NCI-H524 (cell line): ENCODE results near the gene MBD3.

Experiments
- DNase-seq, 2 experiments: peaks; one replicate each; lab custom pipeline; 2025; lab: John Stamatoyannopoulos, UW

MBD3 gene

DNA sequence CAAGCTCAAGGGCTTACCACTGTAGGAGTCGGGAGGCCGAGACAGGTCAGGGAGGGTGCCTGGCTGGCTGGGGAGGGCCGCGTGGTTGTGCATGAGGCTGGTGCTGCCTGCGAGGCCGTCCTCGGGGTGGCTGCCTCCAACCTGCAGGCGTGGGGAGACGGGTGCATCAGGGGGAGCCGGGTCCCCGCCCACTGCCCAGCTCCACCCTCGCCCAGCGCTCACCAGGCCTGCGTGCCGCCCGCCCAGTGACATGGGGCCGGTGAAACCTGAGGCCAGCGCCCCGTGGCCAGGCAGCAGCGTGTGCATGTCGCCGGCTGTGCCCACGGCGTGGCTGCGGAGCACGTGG lies 26.4 kb upstream of the MBD3 start:
- DNase-seq, result no peak

DNA sequence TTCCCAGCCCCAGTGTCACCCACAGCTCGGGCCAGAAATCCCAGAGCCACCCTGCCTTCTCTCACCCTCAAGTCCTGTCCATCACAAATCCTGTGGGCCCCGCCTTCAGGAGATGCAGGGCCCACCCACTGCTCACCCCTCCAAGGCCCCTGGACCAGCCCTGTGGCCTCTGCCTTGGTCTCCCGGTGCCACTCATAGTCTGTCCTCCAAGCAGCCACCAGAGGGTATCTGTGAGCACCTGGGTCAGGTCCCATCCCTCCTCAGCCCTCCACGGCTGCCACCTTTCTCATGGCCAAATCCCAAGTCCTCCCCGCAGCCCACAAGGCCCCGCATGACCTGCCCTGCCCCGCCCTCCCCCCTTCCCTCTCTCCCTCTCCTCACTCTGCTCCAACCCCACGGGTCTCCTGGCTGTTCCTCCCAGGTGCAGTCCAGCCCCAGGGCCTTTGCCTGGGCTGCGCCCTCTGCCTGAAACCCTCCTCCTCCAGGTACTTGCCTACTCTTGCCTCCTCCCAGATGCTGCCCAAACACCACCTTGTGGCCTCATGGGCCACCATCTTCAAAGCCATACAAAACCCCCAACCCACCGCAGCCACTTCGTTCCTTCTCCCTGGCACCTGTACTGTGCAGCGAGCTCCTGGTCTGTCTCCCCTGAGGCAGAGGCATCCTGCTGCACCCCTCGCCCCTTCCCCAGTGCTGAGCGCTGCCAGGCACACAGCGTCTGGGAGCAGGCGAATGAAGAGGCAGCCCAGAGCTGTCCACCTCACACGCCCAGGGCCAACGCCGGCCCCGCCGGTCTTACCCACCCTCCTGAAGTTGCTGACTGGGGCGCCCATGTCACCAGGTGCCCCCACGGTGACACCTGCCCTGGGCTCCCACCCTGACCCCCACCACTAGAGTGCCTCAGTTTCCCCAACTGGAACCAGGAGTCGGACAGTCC lies 25.8 kb upstream of the MBD3 start:
- DNase-seq, result peak in 1 of 2 experiments; percentile 47

DNA sequence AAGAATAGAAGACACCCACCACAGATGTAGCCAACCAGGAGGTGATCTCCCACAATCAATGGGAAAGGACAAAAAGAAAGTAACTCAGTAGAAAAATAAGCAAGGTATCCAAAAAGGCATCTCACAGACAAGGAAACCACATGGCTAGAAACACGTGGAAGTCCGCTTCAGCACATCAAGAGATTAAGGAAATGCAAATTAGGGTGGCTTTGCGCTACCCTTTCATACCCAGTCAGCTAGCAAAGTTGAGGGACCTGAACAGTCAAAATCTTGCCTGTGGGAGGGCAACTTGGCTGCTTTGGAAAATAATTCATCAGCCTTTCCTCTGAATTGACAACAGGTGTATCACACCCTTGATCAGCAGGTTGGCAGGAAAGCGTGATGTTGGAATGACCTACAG lies 24.2 kb upstream of the MBD3 start:
- DNase-seq, result no peak

DNA sequence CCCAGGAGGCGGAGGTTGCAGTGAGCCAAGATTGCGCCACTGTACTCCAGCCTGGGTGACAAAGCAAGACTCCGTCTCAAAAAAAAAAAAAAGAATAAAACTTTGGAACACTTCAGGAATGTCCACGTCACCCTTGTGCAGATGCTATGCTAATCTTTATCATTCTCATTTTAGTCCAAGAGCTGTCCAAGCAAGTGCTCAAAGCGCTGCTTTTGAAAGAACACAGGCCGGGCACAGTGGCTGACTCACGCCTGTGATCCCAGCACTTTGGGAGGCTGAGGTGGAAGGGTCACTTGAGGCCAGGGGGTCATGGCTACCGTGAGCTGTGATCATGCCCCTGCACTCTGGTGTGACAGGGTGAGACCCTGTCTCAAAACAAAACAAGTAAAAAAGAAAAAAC lies 23.7 kb upstream of the MBD3 start:
- DNase-seq, result no peak

DNA sequence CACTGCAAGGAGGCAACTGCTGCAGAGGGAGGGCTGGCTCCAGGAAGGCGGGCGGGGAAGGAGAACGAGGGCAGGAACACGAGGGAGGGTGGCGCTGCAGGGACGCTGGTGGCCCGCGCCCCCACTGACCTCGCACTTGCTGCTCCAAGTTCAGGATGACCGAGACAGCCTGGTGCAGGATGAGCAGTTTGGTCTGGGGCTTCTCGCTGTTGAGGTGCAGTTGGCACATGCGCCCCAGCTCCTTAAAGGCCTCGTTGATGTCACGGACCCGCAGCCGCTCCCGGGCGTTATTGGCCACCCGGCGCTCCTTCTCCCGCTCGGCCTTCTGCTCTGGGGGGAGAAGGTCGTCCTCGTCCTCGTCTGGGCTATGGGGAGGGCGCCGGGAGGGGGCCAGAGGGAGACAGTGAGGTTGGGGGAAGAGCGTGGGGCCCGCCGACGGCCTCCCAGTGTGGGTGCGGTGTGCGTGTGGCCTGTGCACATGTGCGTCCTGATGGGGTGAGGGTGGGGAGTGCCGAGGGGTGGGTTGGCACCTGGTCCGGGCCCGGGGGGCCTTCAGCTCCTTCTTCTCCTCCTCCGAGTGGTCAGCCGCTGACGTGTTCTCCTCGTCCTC lies 22.6 kb upstream of the MBD3 start:
- DNase-seq, result no peak

DNA sequence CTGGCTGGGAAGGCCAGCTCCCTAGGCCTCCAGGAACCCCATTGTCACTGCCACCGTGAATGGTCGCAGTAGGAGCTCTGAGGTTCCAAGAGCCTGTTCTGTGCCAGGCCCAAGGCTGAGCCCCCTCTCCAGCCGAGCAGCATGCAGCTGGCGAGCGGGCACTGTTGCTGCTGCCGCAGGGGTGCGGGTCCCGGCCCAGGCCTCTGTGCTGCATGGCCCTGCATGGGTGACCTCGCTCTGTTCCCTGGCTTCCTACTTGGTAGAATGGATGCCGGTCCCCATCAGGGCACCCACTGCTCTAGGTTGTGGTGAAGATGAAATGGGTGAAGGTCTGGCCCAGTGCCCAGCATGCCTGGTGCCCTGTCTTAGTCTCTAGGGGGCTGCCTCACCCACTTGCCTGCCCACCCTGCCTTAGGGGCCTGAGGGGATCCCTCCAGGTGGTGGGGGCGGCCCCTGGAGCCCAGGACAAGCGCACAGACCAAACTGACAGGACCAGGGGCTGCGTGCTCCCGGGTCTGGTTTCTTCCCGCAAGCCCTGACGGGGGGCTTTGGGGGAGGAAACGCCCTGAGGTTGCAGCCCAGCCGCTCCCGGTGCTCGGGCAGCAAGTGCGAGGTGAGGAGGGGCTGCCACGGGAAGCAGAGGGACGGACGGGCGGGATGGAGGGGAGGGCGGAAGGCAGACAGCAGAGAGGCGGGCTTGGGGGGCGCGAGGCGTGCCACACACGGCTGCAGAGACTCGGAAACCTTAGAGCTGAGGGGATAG lies 21.3 kb upstream of the MBD3 start:
- DNase-seq, result no peak

DNA sequence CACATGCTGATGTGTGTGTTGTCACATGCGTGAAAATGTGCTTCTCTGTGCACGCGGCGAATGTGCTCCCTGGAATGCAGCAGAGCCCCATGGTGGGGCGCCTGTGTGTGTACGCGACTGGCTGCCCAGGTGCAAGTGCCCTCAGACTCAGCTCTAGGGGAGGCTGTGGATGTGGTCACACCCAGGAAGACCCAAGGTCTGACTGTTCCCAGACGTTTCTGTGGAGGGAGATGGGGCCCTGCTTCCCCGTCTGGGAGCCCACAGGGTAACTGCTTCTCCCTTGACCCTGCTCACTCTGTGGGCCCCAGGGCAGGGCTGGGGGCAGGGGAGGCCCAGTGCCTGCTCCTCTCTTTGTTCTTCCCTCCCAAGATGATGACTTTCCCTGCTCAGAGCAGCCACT lies 20.5 kb upstream of the MBD3 start:
- no peak for DNase-seq

DNA sequence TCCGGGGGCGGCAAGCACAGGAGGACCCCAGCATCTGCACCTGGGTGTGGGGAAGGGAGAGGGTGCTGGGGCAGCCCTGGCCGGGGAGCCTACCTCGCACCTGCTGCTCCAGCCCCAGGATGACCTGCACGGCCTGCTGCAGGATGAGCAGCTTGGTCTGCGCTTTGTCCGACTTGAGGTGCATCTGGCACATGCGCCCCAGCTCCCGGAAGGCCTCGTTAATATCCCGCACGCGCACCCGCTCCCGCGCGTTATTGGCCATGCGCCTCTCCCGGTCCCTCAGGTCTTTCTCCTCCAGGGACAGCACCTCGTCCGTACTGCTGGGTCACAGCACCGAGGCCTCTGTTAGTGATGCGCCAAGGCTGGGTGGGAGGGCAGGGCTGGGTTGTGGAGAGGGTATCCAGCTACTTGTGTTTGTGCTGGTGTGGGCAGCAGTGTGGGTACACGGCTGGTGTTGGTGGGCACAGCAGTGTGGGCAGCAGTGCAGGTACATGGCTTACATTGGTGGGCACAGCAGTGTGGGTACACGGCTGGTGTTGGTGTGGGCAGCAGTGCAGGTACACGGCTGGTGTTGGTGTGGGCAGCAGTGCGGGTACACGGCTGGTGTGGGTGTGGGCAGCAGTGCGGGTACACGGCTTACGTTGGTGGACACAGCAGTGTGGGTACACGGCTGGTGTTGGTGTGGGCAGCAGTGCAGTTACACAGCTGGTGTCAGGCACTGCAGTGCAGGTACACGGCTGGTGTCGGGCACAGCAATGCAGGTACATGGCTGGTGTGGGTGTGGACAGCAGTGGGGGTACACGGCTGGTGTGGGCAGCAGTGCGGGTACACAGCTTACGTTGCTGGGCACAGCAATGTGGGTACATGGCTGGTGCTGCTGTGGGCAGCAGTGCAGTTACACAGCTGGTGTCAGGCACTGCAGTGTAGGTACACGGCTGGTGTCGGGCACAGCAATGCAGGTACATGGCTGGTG lies 19.7 kb upstream of the MBD3 start:
- DNase-seq, result no peak

DNA sequence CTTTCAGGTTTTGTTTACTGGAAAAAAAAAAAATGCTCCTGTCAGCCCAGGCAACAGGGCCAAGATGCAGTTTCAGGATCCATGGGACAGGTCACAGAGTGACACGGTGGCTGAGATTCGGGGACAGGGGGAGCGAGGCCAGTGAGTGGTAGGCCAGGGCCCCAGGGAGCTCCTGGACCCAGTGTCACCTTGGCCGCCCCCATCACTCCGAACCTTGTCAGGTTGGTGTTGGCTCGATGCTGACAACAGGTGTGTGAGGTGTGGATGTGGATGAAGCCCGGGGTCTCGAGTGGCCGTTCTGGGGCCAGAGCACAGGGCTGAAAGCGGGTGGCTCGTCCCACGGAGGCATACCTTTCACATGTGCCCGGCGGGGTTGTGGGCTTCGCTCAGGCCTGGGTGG lies 18.7 kb upstream of the MBD3 start:
- DNase-seq, result no peak

DNA sequence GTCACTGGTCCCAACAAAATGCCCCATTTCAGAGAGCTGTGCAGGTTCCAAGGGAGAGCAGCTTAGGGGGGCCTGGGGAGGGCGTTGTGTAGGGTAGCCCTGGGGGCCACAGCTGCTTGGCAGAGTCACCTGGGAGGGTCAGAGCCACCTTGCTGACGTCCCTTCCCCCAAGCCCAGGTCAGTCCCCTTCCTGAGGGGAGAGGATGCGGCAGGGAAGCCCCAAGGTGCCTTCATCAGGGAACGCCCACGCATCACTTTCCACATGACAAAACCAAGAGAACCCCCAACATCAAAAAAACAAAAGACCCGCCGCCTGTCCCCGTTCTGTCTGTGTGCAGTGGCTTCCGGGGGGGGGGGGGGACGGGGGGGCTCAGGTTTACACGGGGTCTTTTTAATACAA lies 17.9 kb upstream of the MBD3 start:
- no peak for DNase-seq

DNA sequence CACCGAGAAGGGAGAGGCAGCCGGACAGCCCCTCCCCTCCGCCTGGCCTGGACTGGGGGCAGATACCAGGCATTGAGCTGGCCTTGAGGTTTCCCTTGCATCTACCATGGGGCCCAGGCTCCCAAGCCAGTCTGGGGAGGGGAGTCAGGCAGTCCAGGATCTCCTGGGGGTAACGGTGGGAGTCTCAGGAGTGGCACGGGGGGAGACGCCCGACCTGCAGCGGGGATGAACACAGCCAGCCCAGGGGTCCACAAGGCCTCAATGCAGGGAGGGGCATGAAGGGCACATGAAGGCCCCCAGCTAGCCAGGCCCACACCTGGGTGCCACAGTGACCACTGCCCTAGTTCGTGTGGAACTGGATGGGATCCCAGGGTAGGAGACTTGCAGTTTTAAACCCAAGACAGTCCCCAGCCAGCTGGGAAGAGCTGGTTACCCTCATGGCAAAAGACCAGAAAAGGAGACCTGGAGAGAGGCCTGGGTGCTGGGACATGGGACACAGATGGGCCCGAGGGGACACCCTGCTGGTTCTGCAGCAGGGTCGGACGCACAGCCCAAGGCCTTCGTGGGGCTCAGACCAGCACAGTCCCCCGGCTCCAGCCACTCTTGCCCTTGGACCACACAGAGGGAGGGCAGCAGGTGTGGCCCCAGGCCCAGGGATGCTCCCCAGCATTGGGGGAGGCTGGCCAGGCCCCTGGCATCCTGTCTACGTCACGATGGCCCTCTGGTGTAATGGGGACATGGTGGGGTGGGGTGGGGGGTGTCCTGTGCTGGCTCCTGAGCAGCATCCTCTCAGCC lies 17.2 kb upstream of the MBD3 start:
- no peak for DNase-seq

DNA sequence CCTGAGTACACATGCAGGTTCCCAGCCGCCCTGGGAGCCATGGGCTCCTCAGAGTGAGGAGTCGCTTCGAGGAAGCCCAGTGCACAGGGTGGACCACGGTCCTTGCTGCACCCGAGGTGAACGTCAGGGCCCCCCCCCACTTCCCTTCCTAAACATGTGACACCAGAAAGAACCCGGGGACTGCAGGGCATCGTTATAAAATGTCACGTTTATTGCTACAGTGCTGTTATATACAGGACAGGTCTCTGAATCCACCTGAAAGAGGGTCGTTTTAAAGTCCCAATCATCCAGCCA lies 16.4 kb upstream of the MBD3 start:
- no peak for DNase-seq

DNA sequence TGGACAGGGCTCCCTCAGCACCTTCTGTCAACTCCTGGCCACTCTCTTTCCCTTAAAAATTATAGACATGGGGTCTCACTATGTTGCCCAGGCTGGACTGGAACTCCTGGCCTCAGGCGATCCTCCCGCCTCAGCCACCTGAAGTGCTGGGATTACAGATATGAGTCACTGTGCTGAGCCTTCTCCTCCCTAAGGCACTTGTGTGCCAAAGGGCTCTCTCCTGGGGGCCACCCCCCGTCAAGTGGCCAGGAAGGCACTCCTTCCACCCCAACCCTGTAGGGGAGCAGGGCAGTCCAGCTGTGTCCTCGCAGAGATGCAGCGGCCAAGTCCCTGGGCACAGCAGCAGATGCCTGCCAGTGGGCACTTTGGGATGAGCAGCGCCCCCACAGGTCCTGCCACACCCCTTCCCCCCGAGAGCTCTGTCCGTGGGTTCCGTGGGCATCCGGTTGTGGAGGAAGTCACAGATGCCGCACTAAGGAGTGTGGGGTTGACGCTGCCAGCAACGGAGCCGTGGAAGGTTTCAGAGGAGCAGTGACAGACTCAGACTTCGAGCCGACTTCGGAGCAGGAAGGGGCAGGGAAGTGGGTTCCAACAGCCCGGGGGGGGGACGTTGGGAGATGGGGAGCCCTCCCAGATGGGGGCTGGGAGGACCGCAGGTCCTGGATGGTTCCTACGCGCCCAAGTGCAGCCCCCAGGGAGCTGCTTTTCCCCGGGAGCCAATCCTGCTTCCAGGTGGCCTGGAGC lies 15.9 kb upstream of the MBD3 start:
- no peak for DNase-seq

DNA sequence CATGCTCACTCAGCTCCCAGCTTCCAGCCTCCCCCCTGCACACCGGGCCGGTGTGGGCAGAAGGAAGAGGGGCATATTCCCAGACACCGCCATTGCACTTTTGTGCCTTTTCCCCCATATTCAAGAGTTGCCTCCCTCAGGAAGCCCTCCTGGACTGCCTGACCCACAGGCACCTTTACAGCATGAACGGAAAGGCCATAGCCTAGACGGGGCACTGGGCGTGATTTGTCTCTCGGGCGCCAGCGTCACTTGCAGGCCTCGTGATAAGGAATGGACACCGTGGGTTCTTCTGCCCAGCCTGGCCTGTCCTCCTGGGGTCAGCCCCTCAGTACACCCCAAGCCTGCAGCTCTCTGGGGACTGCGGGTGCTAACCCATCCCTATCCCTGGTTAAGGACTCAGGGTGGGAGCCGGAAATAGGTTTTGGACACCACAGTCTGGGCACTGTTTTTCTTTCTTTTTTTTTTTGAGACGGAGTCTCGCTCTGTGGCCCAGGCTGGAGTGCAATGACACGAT lies 13.5 kb upstream of the MBD3 start:
- no peak for DNase-seq

DNA sequence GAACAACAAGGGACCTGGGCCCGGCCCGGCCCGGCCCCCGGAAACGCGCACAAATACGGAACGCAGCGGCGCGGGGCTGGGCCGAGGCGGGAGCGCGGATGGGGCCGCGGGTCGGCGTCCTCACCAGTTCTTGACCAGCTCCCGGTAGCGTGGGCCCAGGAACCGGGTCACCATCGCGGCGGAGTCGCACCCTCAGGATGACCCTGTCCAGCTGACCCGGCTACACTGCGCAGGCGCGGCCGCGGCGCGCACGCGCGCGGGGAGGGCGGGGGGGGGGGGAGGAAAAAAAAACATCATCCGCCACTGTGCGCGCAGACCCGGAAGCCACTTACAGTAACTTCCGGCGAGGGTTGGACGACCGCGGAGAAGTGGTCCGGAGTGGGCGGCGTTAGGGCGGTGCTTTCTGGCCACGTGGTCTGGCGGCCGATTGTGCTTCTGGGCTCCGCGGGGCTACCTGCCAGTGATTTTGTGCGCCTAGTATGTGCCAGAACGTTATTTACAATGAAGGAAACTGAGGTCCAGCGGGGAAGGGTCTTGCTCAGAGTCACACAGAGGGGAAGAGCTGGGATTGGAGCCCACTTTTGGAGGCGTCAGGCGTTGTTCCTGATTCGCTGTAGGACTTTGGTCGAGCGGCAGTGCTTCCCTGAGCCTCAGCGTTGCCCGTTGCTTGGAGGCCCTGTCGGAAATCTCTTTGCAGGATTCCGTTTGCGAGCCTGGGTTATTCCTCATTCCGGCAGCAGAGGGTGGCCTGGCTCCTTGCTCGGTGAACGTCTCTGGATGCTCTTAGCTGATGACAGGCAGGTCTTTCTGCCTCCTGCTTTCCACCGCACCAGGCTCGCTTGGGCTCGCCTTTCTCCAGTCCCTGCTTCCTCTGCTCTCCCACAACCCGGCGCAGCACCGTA lies 12.8 kb upstream of the MBD3 start, which contains the start of gene UQCR11:
UQCR11 (minus strand) TSS at position 227 of the 902 bp plus-strand sequence; CDS start at position 174, 53 bp downstream.
- peak; percentile 96 to 97 for DNase-seq

DNA sequence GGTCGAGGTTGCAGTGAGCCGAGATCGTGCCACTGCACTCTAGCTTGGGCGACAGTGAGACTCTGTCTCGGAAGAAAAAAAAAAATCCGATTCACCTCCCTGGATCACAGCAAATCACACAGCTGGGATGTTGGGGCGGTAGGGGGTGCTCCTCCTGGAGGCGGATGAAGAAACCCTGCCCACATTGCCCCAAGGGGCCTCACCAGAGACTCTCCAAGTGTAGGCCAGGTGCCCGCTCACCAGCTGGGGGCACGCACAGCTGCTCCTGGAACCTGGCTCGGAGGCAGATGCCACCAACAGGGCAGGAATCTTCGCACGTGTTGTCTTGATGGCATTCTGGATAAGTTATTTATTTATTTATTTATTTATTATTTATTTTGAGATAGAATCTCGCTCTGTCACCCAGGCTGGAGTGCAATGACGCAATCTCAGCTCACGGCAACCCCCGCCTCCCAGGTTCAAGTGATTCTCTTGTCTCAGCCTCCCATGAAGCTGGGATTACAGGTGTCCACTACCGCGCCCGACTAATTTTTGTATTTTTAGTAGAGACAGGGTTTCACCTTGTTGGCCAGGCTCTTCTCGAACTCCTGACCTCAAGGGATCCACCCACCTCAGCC lies 9.5 kb upstream of the MBD3 start:
- no peak for DNase-seq

DNA sequence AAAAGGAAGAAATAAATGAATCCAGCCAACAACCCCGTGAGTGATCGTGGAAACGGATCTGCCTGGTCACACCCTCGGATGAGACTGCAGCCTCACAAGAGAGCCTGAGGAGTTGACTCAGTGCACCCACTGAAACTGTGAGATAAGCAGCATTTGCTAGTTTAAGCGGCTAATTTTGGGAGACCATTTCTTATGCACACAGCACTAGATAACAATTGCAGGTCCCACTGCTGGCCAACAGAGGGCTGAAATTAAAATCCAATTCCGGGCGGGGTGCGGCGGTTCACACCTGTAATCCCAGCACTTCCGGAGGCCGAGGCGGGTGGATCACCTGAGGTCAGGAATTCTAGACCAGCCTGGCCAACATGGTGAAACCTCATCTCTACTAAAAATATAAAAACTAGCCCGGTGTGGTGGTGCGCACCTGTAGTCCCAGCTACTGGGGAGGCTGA lies 9.0 kb upstream of the MBD3 start:
- no peak for DNase-seq

DNA sequence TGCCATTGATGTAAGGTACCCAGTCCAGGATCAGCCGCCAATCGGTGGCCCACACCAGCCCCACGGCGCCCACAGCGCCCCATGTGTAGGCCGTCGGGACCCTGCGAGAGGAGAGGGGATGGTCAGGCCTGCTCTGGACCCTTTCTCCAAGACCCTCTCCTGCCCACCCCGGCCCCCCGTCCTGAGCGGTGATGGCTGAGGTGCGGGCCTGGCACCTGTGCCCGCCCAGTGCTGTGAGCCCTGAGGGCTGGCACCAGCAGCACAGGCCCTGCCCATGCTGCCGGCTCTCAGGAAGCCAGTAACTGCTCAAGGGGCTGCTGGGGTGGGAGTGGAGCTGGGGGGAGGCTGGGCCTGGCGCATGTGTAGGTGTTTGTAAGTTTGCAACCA lies 6.8 kb upstream of the MBD3 start:
- no peak for DNase-seq
